Midbrain (tissue), 1 donor: ENCODE results near the gene CHST15.

Source experiments
- DNase-seq: peaks from one replicate; lab custom pipeline; 2025; lab: John Stamatoyannopoulos, UW

CHST15 gene

GRCh38 chr10:124030061-124030460 is 63.3 kb downstream of the CHST15 start:
- DNase-seq, result no peak

GRCh38 chr10:124029559-124029958 is 63.8 kb downstream of the CHST15 start:
- no peak for DNase-seq

- no peak for DNase-seq
These were observed 64.5 kb downstream of the CHST15 start for GRCh38 chr10:124028700-124029480.

- no peak for DNase-seq
These were observed 65.7 kb downstream of the CHST15 start for GRCh38 chr10:124027651-124028050.

- no peak for DNase-seq
These were observed 66.3 kb downstream of the CHST15 start for GRCh38 chr10:124027031-124027611.

GRCh38 chr10:124026589-124026939 is 66.8 kb downstream of the CHST15 start:
- DNase-seq, result no peak

- DNase-seq, result no peak
These were observed 67.5 kb downstream of the CHST15 start for GRCh38 chr10:124025660-124026588.

- DNase-seq, result no peak
These were observed 68.2 kb downstream of the CHST15 start for GRCh38 chr10:124025152-124025551.

- DNase-seq, result no peak
These were observed 71.3 kb downstream of the CHST15 start for GRCh38 chr10:124022066-124022465.

GRCh38 chr10:124020981-124021815 is 72.2 kb downstream of the CHST15 start:
- DNase-seq, result no peak

- no peak for DNase-seq
These were observed 73.3 kb downstream of the CHST15 start for GRCh38 chr10:124019886-124020797.

GRCh38 chr10:124018886-124019525 is 74.4 kb downstream of the CHST15 start:
- no peak for DNase-seq

- no peak for DNase-seq
These were observed 75.7 kb downstream of the CHST15 start for GRCh38 chr10:124017729-124018128.

- DNase-seq, result no peak
These were observed 76.5 kb downstream of the CHST15 start for GRCh38 chr10:124016804-124017375.

- DNase-seq, result no peak
These were observed 77.4 kb downstream of the CHST15 start for GRCh38 chr10:124015991-124016390.

- no peak for DNase-seq
These were observed 78.8 kb downstream of the CHST15 start for GRCh38 chr10:124014416-124015154.

GRCh38 chr10:124013916-124014315 is 79.5 kb downstream of the CHST15 start:
- no peak for DNase-seq

- DNase-seq, result no peak
These were observed 80.4 kb downstream of the CHST15 start for GRCh38 chr10:124012991-124013390.

GRCh38 chr10:124012583-124012982 is 80.8 kb downstream of the CHST15 start:
- DNase-seq, result no peak
